WTC11 (cell line): ENCODE measurements around the gene PGP. TPM values are rescaled to one million over a fixed set of nuclear protein-coding genes. Genes with fewer than 3 reads are reported as not detected.

Experiments
- ATAC-seq: fragments of 200-7000 bp; cut with Tn5 transposase; 2 replicates; pipeline ENCODE4 v1.10.0; 2021; ENCODE audit warnings: mild to moderate bottlenecking, moderate library complexity
- CTCF ChIA-PET: fragments of 300-600 bp; sonication (Branson Sonifier 250); formaldehyde crosslinking; loops from one replicate; lab custom pipeline; 2021; ENCODE audit warnings: antibody characterized with exemption; lab: Charles Lee
- POLR2A ChIA-PET: fragments of 350-600 bp; sonication (Branson Sonifier 250); formaldehyde crosslinking; loops from one replicate; lab custom pipeline; 2021; ENCODE audit warnings: antibody characterized with exemption; lab: Charles Lee
- DNase-seq: peaks from one replicate; pipeline ENCODE4 v3.0.0; 2021; ENCODE audit warnings: low spot score
- H3K27ac Mint-ChIP-seq: 2 replicates; pipeline ENCODE4 v1.8.0; 2021; ENCODE audit warnings: mixed read lengths
- H3K27me3 Mint-ChIP-seq: 2 replicates; pipeline ENCODE4 v1.8.0; 2021; ENCODE audit warnings: low read depth, mild to moderate bottlenecking, moderate library complexity, mixed read lengths
- H3K36me3 Mint-ChIP-seq: 2 replicates; pipeline ENCODE4 v1.8.0; 2021; ENCODE audit warnings: mixed read lengths
- H3K4me1 Mint-ChIP-seq: 2 replicates; pipeline ENCODE4 v1.8.0; 2022; ENCODE audit warnings: mixed read lengths
- H3K4me3 Mint-ChIP-seq: 2 replicates; pipeline ENCODE4 v1.8.0; 2021; ENCODE audit warnings: mild to moderate bottlenecking, moderate library complexity, mixed read lengths
- H3K9me3 Mint-ChIP-seq: 2 replicates; pipeline ENCODE4 v1.8.0; 2021; ENCODE audit warnings: mixed read lengths
- ARID4B ChIP-seq: sonication (generic); formaldehyde crosslinking; IDR thresholded peaks from 2 replicates; pipeline ENCODE4 v1.8.0; 2023; ENCODE audit warnings: missing genetic modification reagents, mild to moderate bottlenecking, borderline replicate concordance
- ATF3 ChIP-seq: sonication (generic); formaldehyde crosslinking; conservative IDR thresholded peaks from 2 replicates; pipeline ENCODE4 v1.8.1; 2022; ENCODE audit warnings: mild to moderate bottlenecking, missing genetic modification reagents
- ATF6 ChIP-seq: sonication (generic); formaldehyde crosslinking; IDR thresholded peaks from 2 replicates; pipeline ENCODE4 v1.8.1; 2023; ENCODE audit warnings: mild to moderate bottlenecking, missing genetic modification reagents
- ESRRA ChIP-seq: sonication (generic); formaldehyde crosslinking; IDR thresholded peaks from 2 replicates; pipeline ENCODE4 v1.8.1; 2022; ENCODE audit warnings: mild to moderate bottlenecking, missing genetic modification reagents, borderline replicate concordance
- FOXP1 ChIP-seq: sonication (generic); formaldehyde crosslinking; IDR thresholded peaks from 2 replicates; pipeline ENCODE4 v1.8.0; 2022; ENCODE audit warnings: missing genetic modification reagents, mild to moderate bottlenecking, moderate library complexity, borderline replicate concordance
- GTF2I ChIP-seq: fragments of 250-450 bp; sonication (Bioruptor Pico); conservative IDR thresholded peaks from 2 replicates; pipeline ENCODE4 v1.4.0; 2021; ENCODE audit warnings: mild to moderate bottlenecking
- HMGXB4 ChIP-seq: sonication (generic); formaldehyde crosslinking; IDR thresholded peaks from 2 replicates; pipeline ENCODE4 v1.8.1; 2023; ENCODE audit warnings: mild to moderate bottlenecking, moderate library complexity, missing genetic modification reagents
- IRF1 ChIP-seq: sonication (generic); formaldehyde crosslinking; IDR thresholded peaks from 2 replicates; pipeline ENCODE4 v1.8.0; 2023; ENCODE audit warnings: missing genetic modification reagents
- IRF2 ChIP-seq: sonication (generic); formaldehyde crosslinking; IDR thresholded peaks from 2 replicates; pipeline ENCODE4 v1.8.0; 2022; ENCODE audit warnings: low read depth, missing genetic modification reagents, borderline replicate concordance
- JUN ChIP-seq: sonication (generic); formaldehyde crosslinking; IDR thresholded peaks from 2 replicates; pipeline ENCODE4 v1.8.0; 2023; ENCODE audit warnings: mild to moderate bottlenecking, missing genetic modification reagents
- NFATC4 ChIP-seq: fragments of 250-450 bp; sonication (Bioruptor Pico); IDR thresholded peaks from 2 replicates; pipeline ENCODE4 v1.9.0; 2021; ENCODE audit warnings: mild to moderate bottlenecking
- NR2C2 ChIP-seq: sonication (generic); formaldehyde crosslinking; IDR thresholded peaks from 2 replicates; pipeline ENCODE4 v1.8.0; 2022; ENCODE audit warnings: mild to moderate bottlenecking, missing genetic modification reagents
- PRRX2 ChIP-seq: fragments of 250-450 bp; sonication (Bioruptor Pico); IDR thresholded peaks from 2 replicates; pipeline ENCODE4 v1.8.0; 2021; ENCODE audit warnings: mild to moderate bottlenecking
- ZNF281 ChIP-seq: sonication (generic); formaldehyde crosslinking; IDR thresholded peaks from 2 replicates; pipeline ENCODE4 v1.8.0; 2023; ENCODE audit warnings: mild to moderate bottlenecking, missing genetic modification reagents
- ZNF317 ChIP-seq: sonication (generic); formaldehyde crosslinking; IDR thresholded peaks from 2 replicates; pipeline ENCODE4 v1.8.1; 2023; ENCODE audit warnings: low read depth, mild to moderate bottlenecking, moderate library complexity, missing genetic modification reagents, borderline replicate concordance
- ZNF396 ChIP-seq: fragments of 250-450 bp; sonication (Bioruptor Pico); IDR thresholded peaks from 2 replicates; pipeline ENCODE4 v1.8.0; 2021; ENCODE audit warnings: mild to moderate bottlenecking, moderate library complexity, borderline replicate concordance
- ZNF423 ChIP-seq: fragments of 250-450 bp; sonication (Bioruptor Pico); IDR thresholded peaks from 2 replicates; pipeline ENCODE4 v2.1.2; 2022; ENCODE audit warnings: mild to moderate bottlenecking, moderate library complexity
- ZNF512 ChIP-seq: sonication (generic); formaldehyde crosslinking; IDR thresholded peaks from 2 replicates; pipeline ENCODE4 v1.8.1; 2022; ENCODE audit warnings: missing genetic modification reagents, borderline replicate concordance
- total RNA-seq: library from RNA; stranded (reverse); gene quantifications from 3 replicates; pipeline ENCODE4 v1.2.3, GENCODE V29; 2021

PGP gene
- total RNA-seq, 1 experiment from 2014 or later = 39.5 TPM

- TF ChIP-seq ZNF512 (no peak), ATF6 (CRISPR knock-in tag) (no peak), HMGXB4 (no peak), FOXP1 (CRISPR knock-in tag) (no peak), IRF1 (CRISPR knock-in tag) (no peak), ZNF317 (CRISPR knock-in tag) (no peak)
These were observed 41.3 kb downstream of the PGP start (continued) for GRCh38 chr16:2173366-2173765.

- ChIA-PET CTCF (interaction anchor here (0.6 to 1.0 kb wide), 2 partner anchors 104 to 169 kb away, joined by 3 to 4 read pairs; no protein-coding TSS in a partner anchor), POLR2A (interaction anchor here (0.6 kb wide), 2 partner anchors 87 to 122 kb away, joined by 3 to 4 read pairs; no protein-coding TSS in a partner anchor)
- Mint-ChIP-seq H3K4me1 (no peaks in the 10 kb centered on the region), H3K36me3 (peaks cover 24% of the 10 kb centered on the region), H3K27me3 (no peaks in the 10 kb centered on the region), H3K4me3 (no peak overlapping the region), H3K9me3 (no peaks in the 10 kb centered on the region), H3K27ac (0 out of 2 replicates have a peak overlapping the region, but pooled peaks have one; percentile 60)
- DNase-seq = no peak
- no peak for ATAC-seq
- no peak for TF ChIP-seq ZNF281 (CRISPR knock-in tag)
- no peak for TF ChIP-seq ATF6 (CRISPR knock-in tag)
- no peak for TF ChIP-seq NFATC4
- no peak for TF ChIP-seq ESRRA (CRISPR knock-in tag)
- TF ChIP-seq IRF2 (CRISPR knock-in tag) = no peak
- no peak for TF ChIP-seq JUN (CRISPR knock-in tag)
- no peak for TF ChIP-seq NR2C2 (CRISPR knock-in tag)
- TF ChIP-seq ARID4B = no peak
- TF ChIP-seq GTF2I (CRISPR knock-in tag) = no peak
- TF ChIP-seq ATF3 (CRISPR knock-in tag) = no peak
- no peak for TF ChIP-seq ZNF396 (CRISPR knock-in tag)
- no peak for TF ChIP-seq ZNF423
- no peak for TF ChIP-seq PRRX2 (CRISPR knock-in tag)
These were observed 41.8 kb downstream of the PGP start for GRCh38 chr16:2172688-2173335.
